Measurements from ENCODE around the gene BTBD9.

Gene BTBD9

GRCh38 chr6:38177882-38178583, 461.7 kb downstream of the BTBD9 start:
- no peak for DNase-seq (ENCODE audit: low read depth in 2 of 2)

DNA sequence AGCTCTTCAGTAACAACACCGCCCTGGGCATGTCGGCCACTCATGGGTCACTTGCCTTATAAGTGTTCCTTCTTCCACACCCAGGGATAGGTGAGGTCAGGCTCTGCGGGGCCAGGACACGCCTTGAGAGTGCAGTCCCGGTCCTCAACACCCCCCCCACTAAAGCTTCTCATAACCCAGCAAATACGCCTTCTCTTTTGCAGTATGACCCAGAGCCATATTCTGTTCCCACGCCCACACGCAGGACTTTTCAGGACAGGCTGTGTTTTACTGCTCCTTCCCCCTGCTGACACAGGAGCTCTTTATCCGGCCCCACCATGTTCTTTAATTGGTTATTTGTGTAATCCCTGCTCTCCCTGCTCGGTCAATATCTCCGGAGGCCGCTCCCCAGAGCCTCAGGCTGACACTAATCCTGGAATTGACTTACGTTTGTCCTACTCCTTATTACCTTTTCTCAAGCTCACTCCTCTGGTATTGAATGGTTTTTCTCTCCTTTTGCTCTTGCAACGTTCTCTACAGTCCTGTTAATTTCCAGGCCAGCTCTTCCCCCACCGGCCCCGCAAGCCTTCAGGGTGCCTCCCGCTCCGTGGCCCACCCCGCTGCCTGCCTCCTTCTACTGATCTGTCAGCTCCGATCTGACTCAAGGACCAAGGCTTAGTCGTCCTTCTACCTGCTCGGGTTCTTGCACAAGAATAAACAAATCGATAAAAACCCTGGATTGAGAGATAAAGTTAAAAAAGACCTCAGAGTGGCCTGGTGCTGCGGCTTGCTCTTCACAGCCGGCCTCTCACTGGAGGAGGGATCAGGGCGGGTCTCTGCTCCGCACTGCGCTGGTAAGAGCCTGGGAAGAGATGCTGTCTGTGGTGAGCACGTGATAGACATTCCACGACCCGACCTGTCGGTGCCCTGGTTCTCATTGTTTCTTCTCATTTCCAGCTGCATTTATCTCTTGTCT, 462.7 kb downstream of the BTBD9 start:
- no peak for DNase-seq (ENCODE audit: low read depth in 2 of 2)

DNA sequence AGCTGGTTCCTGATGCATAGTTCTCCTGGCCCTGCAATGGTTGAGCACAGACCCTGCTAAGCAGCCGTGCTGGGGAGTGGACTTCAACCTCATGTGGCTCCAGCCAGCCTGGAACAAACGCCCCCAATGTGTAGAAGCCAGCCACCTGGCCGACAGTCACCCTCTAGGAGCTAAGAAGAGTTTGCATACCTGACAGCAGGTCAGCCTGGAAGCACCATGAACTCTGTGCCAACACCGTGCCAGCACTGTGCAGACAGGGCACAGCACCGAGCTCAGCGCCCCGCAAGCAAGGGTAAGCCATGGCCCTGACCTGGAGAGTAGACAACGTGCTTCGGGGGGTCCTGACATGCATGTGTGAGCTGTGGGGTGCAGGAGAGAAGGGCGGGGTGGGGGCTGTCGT, 463.9 kb downstream of the BTBD9 start:
- no peak for DNase-seq (ENCODE audit: low read depth in 2 of 2)

GRCh38 chr6:38174806-38175495, 464.8 kb downstream of the BTBD9 start:
- DNase-seq (ENCODE audit: low read depth in 2 of 2) = no peak

GRCh38 chr6:38174315-38174714, 465.4 kb downstream of the BTBD9 start:
- DNase-seq (ENCODE audit: low read depth in 2 of 2) = no peak

- DNase-seq (ENCODE audit: low read depth in 2 of 2) = no peak
Measured at GRCh38 chr6:38173909-38174308, 465.8 kb downstream of the BTBD9 start.

DNA sequence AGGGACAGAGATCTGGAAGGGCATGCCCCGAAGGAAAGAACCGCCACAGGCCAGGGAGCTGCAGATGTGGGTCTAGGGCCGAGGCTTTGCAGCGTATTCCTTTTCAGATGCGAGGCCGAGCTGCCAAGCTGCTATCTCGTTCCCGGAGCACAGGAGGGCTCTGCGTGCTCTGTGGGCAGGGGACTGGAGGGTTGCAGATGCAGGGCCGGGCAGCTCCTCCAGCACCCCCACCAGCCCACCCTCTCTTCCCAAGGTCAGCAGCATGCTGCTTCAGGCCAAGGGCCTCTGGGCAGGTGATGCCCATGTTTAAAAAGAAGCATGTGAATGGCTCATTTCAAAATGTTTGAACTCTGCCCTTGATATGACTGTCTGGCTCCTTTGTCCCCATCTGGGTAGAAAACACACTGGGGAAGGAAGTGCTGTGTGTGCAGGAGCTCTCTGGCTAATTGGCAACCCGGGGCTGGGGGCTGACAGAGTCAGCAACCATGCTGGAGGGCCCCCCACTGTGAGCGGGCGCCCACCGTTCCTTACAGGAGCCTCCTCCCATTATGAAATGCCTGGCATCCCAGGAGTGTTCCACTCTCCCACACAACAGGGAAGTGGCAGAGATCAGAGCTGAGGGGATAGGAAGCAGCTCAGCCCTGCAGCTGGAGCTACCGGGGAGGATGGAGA, 466.9 kb downstream of the BTBD9 start:
- DNase-seq (ENCODE audit: low read depth in 2 of 2) = no peak

DNA sequence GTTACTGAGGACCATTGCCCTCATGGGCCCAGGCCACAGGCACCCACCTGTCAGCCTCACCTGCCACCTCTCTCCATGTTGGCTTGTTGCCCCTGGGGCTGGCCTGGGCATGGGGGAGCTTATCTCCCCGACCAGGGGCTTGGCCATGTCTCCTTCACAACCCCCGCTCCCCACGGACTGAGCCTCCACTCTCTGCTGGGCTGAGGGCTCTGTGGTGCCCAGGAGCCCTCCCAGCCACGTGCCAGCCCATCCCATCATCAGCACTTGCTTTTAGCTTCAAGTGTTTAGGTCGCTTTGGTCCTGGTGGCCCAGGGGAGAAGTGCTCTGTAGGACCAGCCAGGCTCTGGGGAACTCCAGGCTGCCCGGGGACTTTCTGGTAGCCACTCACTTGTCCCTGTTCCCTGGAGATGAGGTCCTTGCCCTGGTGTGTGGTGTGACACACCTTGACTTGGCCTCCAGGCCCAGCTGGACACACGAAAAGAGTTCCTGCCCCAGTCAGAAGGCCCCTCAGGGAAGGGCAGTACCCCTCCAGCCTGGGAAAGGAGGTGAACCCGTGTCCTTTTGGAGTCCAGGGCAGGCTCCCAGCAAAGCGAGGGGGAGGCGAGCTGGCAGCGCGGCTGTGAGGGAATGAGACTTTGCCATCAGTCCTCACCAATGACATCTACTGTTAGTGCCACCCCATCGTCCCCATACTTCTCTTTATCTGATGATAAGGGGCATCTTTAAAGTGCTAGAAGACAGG, 467.6 kb downstream of the BTBD9 start:
- no peak for DNase-seq (ENCODE audit: low read depth in 2 of 2)

DNA sequence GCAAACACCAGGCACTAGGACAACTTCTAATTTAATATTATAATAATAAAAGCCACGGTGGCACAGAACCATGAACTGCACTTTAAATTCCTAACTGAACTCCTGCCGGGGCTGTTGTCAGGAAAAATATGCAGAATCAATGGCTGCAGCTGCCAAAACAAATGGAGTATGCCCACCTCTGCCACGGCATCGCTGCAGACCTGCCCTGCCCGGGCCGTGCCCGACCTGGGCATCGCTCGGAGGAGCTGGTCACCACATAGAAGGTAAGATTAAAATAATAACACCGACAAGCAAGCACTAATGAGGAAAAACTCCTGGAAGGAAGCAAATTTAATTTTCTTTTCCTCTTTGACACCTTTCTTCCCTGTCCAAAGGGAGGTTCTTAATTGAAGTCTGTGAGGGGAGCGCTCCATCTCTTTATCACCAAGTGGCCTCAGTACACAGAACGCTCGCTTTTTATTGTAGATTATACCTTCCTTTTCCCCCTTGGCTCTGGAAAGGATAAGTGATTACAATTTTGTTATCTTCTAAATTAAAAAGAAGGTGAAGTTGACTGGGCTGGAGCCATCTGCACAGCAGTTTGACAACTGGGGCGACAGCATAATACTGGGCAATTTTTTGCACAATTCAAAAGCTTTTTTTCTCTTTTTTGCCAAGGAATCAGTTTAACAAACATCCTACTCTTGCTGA, 468.9 kb downstream of the BTBD9 start:
- no peak for DNase-seq (ENCODE audit: low read depth in 2 of 2)

DNA sequence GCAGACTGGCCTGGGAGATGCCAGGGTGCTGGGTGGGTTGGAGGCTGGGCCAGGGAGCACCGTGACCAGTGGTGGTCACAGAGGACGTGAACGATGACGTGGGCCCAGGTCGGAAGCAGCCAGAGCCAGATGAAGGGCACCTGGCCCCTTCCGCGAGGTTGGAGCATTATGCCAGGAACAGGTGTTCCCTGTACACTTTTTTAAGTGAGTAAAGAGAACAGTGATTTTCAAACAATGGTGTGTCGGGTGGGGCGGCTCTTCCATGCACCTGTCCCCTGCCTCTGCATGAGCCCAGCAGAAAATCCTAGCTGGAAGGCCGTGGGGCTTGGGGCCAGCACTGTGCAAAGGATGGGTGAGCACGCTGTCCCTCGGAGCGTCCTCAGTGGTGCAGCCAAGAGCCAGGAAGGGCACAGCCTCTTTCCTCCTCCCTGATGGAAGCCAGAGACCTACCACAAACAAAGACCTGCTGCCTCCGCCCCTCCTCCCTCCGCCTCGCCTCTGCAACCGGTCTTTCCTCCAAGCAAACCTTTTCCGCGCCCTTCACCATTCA, 469.7 kb downstream of the BTBD9 start:
- DNase-seq (ENCODE audit: low read depth in 2 of 2) = no peak

DNA sequence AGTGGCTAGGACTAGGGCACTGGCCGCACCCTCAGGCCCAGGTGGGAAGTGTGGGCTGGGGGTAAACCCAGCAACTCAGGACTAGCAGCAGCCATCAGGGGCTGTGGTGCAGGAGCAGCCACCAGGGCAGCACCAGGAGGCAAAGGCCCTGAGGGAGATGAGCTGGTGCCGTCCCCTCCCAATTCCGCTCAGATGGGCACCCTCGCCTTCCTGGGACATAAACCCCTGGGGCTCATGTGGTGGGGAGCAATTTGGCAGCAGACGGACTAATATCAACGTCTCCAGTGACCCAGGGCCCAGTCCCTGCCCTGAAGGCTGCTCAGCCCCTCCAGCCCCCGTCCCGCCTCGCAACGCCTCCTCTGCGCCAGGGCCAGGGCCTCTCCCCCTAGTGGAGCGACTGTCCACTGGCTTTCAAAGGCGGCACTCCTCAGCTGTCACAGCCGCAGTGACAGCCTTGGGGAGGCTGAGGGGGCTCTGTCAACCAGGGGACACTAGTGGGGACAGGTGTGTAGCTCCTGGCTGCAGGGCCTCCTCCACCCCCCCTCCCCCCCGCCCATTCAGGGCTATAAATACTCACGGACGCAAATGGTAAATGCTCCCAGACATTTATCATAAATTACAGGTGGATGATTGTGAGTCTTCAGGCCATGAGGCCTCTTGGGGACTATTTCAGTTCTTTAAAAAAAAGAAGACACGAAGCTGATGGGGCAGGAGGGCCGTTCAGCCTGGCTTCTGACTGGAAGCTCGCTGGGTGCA, 470.3 kb downstream of the BTBD9 start:
- DNase-seq (ENCODE audit: low read depth in 2 of 2) = no peak

- DNase-seq (ENCODE audit: low read depth in 2 of 2) = no peak
Measured at GRCh38 chr6:38168699-38169098, 471.0 kb downstream of the BTBD9 start.

GRCh38 chr6:38168126-38168525, 471.6 kb downstream of the BTBD9 start:
- DNase-seq (ENCODE audit: low read depth in 2 of 2) = no peak

GRCh38 chr6:38167598-38167997, 472.1 kb downstream of the BTBD9 start:
- no peak for DNase-seq (ENCODE audit: low read depth in 2 of 2)

DNA sequence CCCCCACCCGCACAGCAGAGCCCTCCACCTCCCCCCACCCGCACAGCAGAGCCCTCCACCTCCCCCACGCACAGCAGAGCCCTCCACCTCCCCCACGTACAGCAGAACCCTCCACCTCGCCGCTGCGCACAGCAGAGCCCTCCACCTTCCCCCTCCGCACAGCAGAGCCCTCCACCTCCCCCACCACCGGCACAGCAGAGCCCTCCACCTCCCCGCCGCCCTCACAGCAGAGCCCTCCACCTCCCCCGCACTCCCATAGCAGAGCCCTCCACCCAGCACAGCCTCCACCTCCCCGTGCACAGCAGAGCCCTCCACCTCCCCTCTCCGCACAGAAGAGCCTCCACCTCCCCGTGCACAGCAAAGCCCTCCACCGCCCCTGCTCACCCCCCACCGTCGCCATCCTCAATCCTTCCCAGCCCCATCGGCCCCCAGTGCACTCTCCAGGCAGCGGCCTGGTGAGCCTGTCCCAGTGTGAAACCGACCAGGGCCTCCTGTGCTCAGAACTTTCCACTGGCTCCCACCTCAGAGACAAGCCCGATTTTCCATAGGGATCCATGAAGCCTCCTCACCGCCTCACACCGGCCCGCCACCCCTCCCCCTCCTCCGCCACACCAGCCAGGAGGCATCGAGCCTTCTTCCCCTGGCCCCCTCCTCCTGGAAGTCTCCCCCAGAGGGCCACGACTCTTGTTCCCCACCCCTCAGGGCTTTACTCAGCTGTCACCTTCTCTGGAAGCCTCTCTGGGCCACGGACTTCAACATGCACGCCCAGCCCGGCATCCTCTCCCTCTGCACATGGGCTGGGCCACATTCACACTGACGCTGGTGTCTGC, 473.1 kb downstream of the BTBD9 start:
- DNase-seq (ENCODE audit: low read depth in 2 of 2) = no peak

- no peak for DNase-seq (ENCODE audit: low read depth in 2 of 2)
Measured at GRCh38 chr6:38164671-38165108, 475.0 kb downstream of the BTBD9 start.

GRCh38 chr6:38164131-38164481, 475.6 kb downstream of the BTBD9 start:
- DNase-seq (ENCODE audit: low read depth in 2 of 2) = no peak

Measured in stimulated activated CD8-positive, alpha-beta memory T cell treated with anti-CD3 and anti-CD28 coated beads, Interleukin-15, amount 100 ng/mL, for 4 hours (primary cell).